SK-N-SH (cell line): ENCODE results near the gene PXYLP1. TPM values are rescaled to one million over a fixed set of nuclear protein-coding genes. Genes with fewer than 3 reads are reported as not detected.

Experiments
- CTCF ChIA-PET: fragments of 300-600, 350-600 bp; formaldehyde crosslinking; extraction: SDS; loops from one replicate; lab custom pipeline; 2021; lab: Yijun Ruan, JAX
- POLR2A ChIA-PET: fragments of 350-600 bp; sonication (Branson Sonifier 250); formaldehyde crosslinking; extraction: SDS; loops from one replicate; lab custom pipeline; 2020; ENCODE audit warnings: antibody characterized with exemption, inconsistent platforms; lab: Yijun Ruan, JAX
- DNase-seq: peaks from one replicate; pipeline ENCODE4 v3.0.0; 2012
- H2AFZ ChIP-seq: fragments of 200-600 bp; sonication (generic); 2 replicates; pipeline ENCODE4 v1.8.1; 2016; ENCODE audit warnings: antibody characterized with exemption, mild to moderate bottlenecking, low read depth
- H3F3A ChIP-seq: fragments of 200-600 bp; sonication (generic); replicated peaks from 2 replicates; pipeline ENCODE3; 2016; ENCODE audit warnings: antibody characterized with exemption, mild to moderate bottlenecking; ENCODE audit not compliant: insufficient read depth
- H3K27ac ChIP-seq, 2 experiments: fragments of 200-500 bp in 1 of 2; fragments of 200-600 bp in 1 of 2; sonication (Bioruptor generic) in 1 of 2; sonication (generic), shearing (Covaris generic) in 1 of 2; 2 replicates each; pipeline versions ENCODE4 v1.5.1 to v1.6.1; 2014 to 2016; ENCODE audit warnings: low read depth in 2 of 2, inconsistent platforms in 1 of 2, low read length in 1 of 2, mild to moderate bottlenecking in 1 of 2, mixed read lengths in 1 of 2
- H3K27me3 ChIP-seq: fragments of 200-600 bp; sonication (generic), shearing (Covaris generic); 2 replicates; pipeline ENCODE4 v1.6.1; 2016; ENCODE audit warnings: mixed run types; ENCODE audit not compliant: insufficient read depth
- H3K36me3 ChIP-seq, 2 experiments: fragments of 200-500 bp in 1 of 2; fragments of 200-600 bp in 1 of 2; sonication (Bioruptor generic) in 1 of 2; sonication (generic) in 1 of 2; replicated peaks in 1 of 2; 2 replicates each; pipeline versions ENCODE3 to v1.5.1; 2014 to 2016; ENCODE audit warnings: low read length in 1 of 2, mild to moderate bottlenecking in 1 of 2; ENCODE audit not compliant: insufficient read depth in 2 of 2, control insufficient read depth in 1 of 2
- H3K4me1 ChIP-seq, 2 experiments: fragments of 200-500 bp in 1 of 2; fragments of 200-600 bp in 1 of 2; sonication (Bioruptor generic) in 1 of 2; sonication (generic), shearing (Covaris generic) in 1 of 2; 2 replicates each; pipeline versions ENCODE4 v1.5.1 to v1.6.1; 2014 to 2016; ENCODE audit warnings: low read depth in 1 of 2, low read length in 1 of 2, mixed run types in 1 of 2; ENCODE audit not compliant: insufficient read depth in 2 of 2, control insufficient read depth in 1 of 2
- H3K4me2 ChIP-seq: fragments of 200-600 bp; sonication (generic), shearing (Covaris generic); 2 replicates; pipeline ENCODE4 v1.6.1; 2017; ENCODE audit warnings: mixed run types
- H3K4me3 ChIP-seq, 2 experiments: fragments of 200-500 bp in 1 of 2; fragments of 200-600 bp in 1 of 2; sonication (Bioruptor generic) in 1 of 2; sonication (generic), shearing (Covaris generic) in 1 of 2; 2 replicates each; pipeline versions ENCODE4 v1.5.1 to v1.8.1; 2014 to 2016; ENCODE audit warnings: low read depth in 2 of 2, inconsistent platforms in 1 of 2, low read length in 1 of 2, mild to moderate bottlenecking in 1 of 2, mixed read lengths in 1 of 2, moderate library complexity in 1 of 2
- H3K79me2 ChIP-seq: fragments of 200-600 bp; sonication (generic); 2 replicates; pipeline ENCODE4 v1.8.1; 2017; ENCODE audit warnings: mild to moderate bottlenecking; ENCODE audit not compliant: insufficient read depth
- H3K9ac ChIP-seq: fragments of 200-600 bp; sonication (generic); 2 replicates; pipeline ENCODE4 v1.6.1; 2017; ENCODE audit warnings: mixed run types
- H3K9me2 ChIP-seq: fragments of 200-600 bp; sonication (generic); 2 replicates; pipeline ENCODE4 v1.6.1; 2017; ENCODE audit warnings: mixed run types
- H3K9me3 ChIP-seq: fragments of 200-600 bp; sonication (generic); 2 replicates; pipeline ENCODE4 v1.6.1; 2017; ENCODE audit warnings: mixed run types, mild to moderate bottlenecking, moderate library complexity
- H4K20me1 ChIP-seq: fragments of 200-600 bp; sonication (generic); 2 replicates; pipeline ENCODE4 v1.6.1; 2017; ENCODE audit warnings: mild to moderate bottlenecking, mixed run types; ENCODE audit not compliant: insufficient read depth
- EP300 ChIP-seq, 2 experiments: IDR thresholded peaks; 2 replicates each; pipeline versions ENCODE4 v1.4.0 to v1.6.1; 2012; ENCODE audit warnings: borderline replicate concordance in 1 of 2, low read depth in 1 of 2, low read length in 1 of 2
- FOSL2 ChIP-seq: IDR thresholded peaks from 2 replicates; pipeline ENCODE4 v1.4.0; 2012; ENCODE audit warnings: low read depth, mild to moderate bottlenecking, moderate library complexity, borderline replicate concordance
- FOXJ3 ChIP-seq: sonication (generic); formaldehyde crosslinking; IDR thresholded peaks from 2 replicates; pipeline ENCODE4 v1.5.1; 2020; ENCODE audit warnings: mild to moderate bottlenecking, missing genetic modification reagents
- FOXM1 ChIP-seq: IDR thresholded peaks from 2 replicates; pipeline ENCODE4 v1.4.0; 2012; ENCODE audit warnings: low read depth, mild to moderate bottlenecking
- GATA2 ChIP-seq: sonication (generic); formaldehyde crosslinking; IDR thresholded peaks from 2 replicates; pipeline ENCODE4 v1.5.0; 2020; ENCODE audit warnings: mild to moderate bottlenecking, missing genetic modification reagents
- JUND ChIP-seq: IDR thresholded peaks from 2 replicates; pipeline ENCODE4 v1.4.0; 2012
- MXI1 ChIP-seq: IDR thresholded peaks from 2 replicates; pipeline ENCODE4 v1.6.1; 2012; ENCODE audit warnings: mild to moderate bottlenecking, low read depth, low read length, improper control_type of control experiment
- NFIC ChIP-seq: IDR thresholded peaks from 2 replicates; pipeline ENCODE4 v1.4.0; 2012; ENCODE audit warnings: borderline replicate concordance
- RAD21 ChIP-seq: IDR thresholded peaks from 2 replicates; pipeline ENCODE4 v1.6.1; 2012; ENCODE audit warnings: mild to moderate bottlenecking, low read length
- RCOR1 ChIP-seq: fragments of 150-350 bp; IDR thresholded peaks from 2 replicates; pipeline ENCODE4 v1.6.1; 2017; ENCODE audit warnings: antibody characterized with exemption, low read length
- RFX5 ChIP-seq: IDR thresholded peaks from 2 replicates; pipeline ENCODE4 v1.6.1; 2012; ENCODE audit warnings: mild to moderate bottlenecking, improper control_type of control experiment, low read length
- RXRA ChIP-seq: IDR thresholded peaks from 2 replicates; pipeline ENCODE4 v1.4.0; 2012; ENCODE audit warnings: low read depth, mild to moderate bottlenecking, borderline replicate concordance
- SIN3A ChIP-seq: IDR thresholded peaks from 2 replicates; pipeline ENCODE4 v1.6.1; 2012; ENCODE audit warnings: low read depth, mild to moderate bottlenecking, low read length, moderate library complexity, borderline replicate concordance
- SMC3 ChIP-seq: IDR thresholded peaks from 2 replicates; pipeline ENCODE4 v1.6.1; 2012; ENCODE audit warnings: low read depth, low read length, improper control_type of control experiment
- TCF12 ChIP-seq: IDR thresholded peaks from 2 replicates; pipeline ENCODE4 v1.4.0; 2012
- TEAD4 ChIP-seq: IDR thresholded peaks from 2 replicates; pipeline ENCODE4 v1.4.0; 2012; ENCODE audit warnings: mild to moderate bottlenecking, borderline replicate concordance; ENCODE audit not compliant: insufficient read depth
- WGBS: methylation state at CpG from one replicate; pipeline ENCODE4 v1.1.6; 2017; ENCODE audit warnings: low lambda C conversion rate; 5-methylcytosine and 5-hydroxymethylcytosine counted together
- polyA plus RNA-seq, 3 experiments: library from polyadenylated mRNA; depleted of rRNA; stranded (reverse); fragments of >200 nt; gene quantifications; 2 replicates each; pipeline ENCODE4 v1.2.3, GENCODE V29; 2012
- TF ChIP-seq, protein P1 (sequence below): fragments of 150-350 bp; IDR thresholded peaks from 2 replicates; pipeline ENCODE4 v1.6.1; 2016; ENCODE audit warnings: mild to moderate bottlenecking, low read depth, low read length
- TF ChIP-seq, protein P2 (sequence below): IDR thresholded peaks from 2 replicates; pipeline ENCODE4; 2012
- TF ChIP-seq, protein P3 (sequence below): IDR thresholded peaks from 2 replicates; pipeline ENCODE4 v1.4.0; 2012; ENCODE audit warnings: low read depth, borderline replicate concordance

The PXYLP1 gene
- polyA plus RNA-seq, 1 of the 3 experiments (the other 2 are of a cell fraction), result 8.6 TPM

DNA sequence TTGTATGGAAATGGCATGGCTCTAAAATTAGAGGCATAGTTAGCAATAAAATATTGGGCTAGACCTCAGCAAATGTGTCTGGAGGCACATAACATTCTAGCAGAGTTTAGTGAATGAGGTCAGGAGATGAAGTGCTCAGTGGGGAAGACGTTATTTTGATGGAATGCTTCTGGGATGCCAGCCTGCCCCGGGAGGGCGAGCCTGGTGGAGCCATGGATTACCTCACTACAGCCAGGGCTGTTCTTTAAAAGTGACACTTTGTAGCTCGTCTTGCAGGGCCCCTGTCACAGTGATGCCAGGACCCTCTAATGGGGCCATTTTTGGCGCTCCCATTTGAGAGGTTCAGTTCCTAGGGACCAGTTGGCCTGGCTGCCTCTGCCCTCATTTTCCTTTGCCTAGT lies 48.5 kb downstream of the PXYLP1 start:
- ChIA-PET POLR2A (no interaction called here), CTCF (interaction anchor here (1.0 to 6.0 kb wide), 15 partner anchors 11 to 312 kb away, joined by 3 to 59 read pairs (median 5); partner anchors contain the start of gene PXYLP1)
- no peak for DNase-seq
- Histone ChIP-seq H3K4me3 (no peak overlapping the region), H4K20me1 (no peaks in the 10 kb centered on the region), H3K36me3 (no peaks in the 10 kb centered on the region), H3F3A (no peaks in the 10 kb centered on the region), H3K9me2 (no peaks in the 10 kb centered on the region), H3K79me2 (no peaks in the 10 kb centered on the region), H2AFZ (no peak overlapping the region), H3K4me1 (peaks cover 0 to 15% of the 10 kb centered on the region in 2 experiments; a peak in 2 of 4 replicates), H3K4me2 (peak overlapping the region; percentile 29; the same call in 1 of the 2 replicates), H3K9ac (no peak overlapping the region), H3K9me3 (no peaks in the 10 kb centered on the region), H3K27me3 (no peaks in the 10 kb centered on the region), H3K27ac (peak overlapping the region in 1 of 2 experiments; percentile 35; a peak in 1 of 4 replicates)
- TF ChIP-seq TCF12 (peak; percentile 70), GATA2 (CRISPR knock-in tag) (no peak), SIN3A (no peak), RFX5 (no peak), FOSL2 (peak; percentile 33; the same call in 1 of the 2 replicates), NFIC (peak; percentile 52; the same call in 1 of the 2 replicates), RXRA (peak; percentile 47; the same call in 1 of the 2 replicates), TEAD4 (no peak; the same call in 1 of the 2 replicates), EP300 (IDR thresholded peaks at IDR 0.05; ENCODE audit: borderline replicate concordance in 1 of 2, low read depth in 1 of 2, low read length in 1 of 2) (peak in 1 of 2 experiments; percentile 81; a peak in 1 of 4 replicates), RCOR1 (no peak), FOXJ3 (no peak), MXI1 (no peak), SMC3 (no peak), RAD21 (no peak), JUND (peak; percentile 35; the same call in 1 of the 2 replicates), FOXM1 (no peak)
- TF ChIP-seq, protein P1, sequence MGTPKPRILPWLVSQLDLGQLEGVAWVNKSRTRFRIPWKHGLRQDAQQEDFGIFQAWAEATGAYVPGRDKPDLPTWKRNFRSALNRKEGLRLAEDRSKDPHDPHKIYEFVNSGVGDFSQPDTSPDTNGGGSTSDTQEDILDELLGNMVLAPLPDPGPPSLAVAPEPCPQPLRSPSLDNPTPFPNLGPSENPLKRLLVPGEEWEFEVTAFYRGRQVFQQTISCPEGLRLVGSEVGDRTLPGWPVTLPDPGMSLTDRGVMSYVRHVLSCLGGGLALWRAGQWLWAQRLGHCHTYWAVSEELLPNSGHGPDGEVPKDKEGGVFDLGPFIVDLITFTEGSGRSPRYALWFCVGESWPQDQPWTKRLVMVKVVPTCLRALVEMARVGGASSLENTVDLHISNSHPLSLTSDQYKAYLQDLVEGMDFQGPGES, result no peak
- TF ChIP-seq, protein P2, sequence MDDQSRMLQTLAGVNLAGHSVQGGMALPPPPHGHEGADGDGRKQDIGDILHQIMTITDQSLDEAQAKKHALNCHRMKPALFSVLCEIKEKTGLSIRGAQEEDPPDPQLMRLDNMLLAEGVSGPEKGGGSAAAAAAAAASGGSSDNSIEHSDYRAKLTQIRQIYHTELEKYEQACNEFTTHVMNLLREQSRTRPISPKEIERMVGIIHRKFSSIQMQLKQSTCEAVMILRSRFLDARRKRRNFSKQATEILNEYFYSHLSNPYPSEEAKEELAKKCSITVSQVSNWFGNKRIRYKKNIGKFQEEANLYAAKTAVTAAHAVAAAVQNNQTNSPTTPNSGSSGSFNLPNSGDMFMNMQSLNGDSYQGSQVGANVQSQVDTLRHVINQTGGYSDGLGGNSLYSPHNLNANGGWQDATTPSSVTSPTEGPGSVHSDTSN, result peak; percentile 46
- TF ChIP-seq, protein P3, sequence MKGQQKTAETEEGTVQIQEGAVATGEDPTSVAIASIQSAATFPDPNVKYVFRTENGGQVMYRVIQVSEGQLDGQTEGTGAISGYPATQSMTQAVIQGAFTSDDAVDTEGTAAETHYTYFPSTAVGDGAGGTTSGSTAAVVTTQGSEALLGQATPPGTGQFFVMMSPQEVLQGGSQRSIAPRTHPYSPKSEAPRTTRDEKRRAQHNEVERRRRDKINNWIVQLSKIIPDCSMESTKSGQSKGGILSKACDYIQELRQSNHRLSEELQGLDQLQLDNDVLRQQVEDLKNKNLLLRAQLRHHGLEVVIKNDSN, result no peak
- WGBS, result 74% methylated on average over 5 of the region's 5 CpGs
